GM10847 (cell line): ENCODE data around the gene C1D.

Experiments
- POLR2A ChIP-seq: IDR thresholded peaks from 2 replicates; pipeline ENCODE4 v1.6.1; 2011; ENCODE audit not compliant: insufficient read length; ENCODE audit errors: extremely low read depth

The C1D gene

GRCh38 chr2:67991456-67991855, 71.3 kb downstream of the C1D start:
- no peak for TF ChIP-seq POLR2A
